DOHH2 (cell line): ENCODE measurements around the gene OR52E4.

ENCODE experiments used
- H3F3A ChIP-seq: fragments of 200-600 bp; sonication (generic), shearing (Covaris generic); 2 replicates; pipeline ENCODE4 v1.6.0; 2016; ENCODE audit warnings: antibody characterized with exemption, mild to moderate bottlenecking; ENCODE audit not compliant: control insufficient read depth, insufficient read depth
- H3K27ac ChIP-seq: fragments of 200-600 bp; sonication (generic); 2 replicates; pipeline ENCODE4 v1.5.1; 2014; ENCODE audit warnings: low read depth, mild to moderate bottlenecking, low read length, moderate library complexity
- H3K27me3 ChIP-seq: fragments of 200-600 bp; sonication (generic); 2 replicates; pipeline ENCODE4 v1.6.1; 2014; ENCODE audit warnings: mild to moderate bottlenecking, low read length, mixed read lengths; ENCODE audit not compliant: control insufficient read depth
- H3K36me3 ChIP-seq: fragments of 200-600 bp; sonication (generic); 2 replicates; pipeline ENCODE4 v1.6.1; 2014; ENCODE audit warnings: mild to moderate bottlenecking, low read length, moderate library complexity, mixed read lengths; ENCODE audit not compliant: control insufficient read depth
- H3K4me1 ChIP-seq: fragments of 200-600 bp; sonication (generic); 2 replicates; pipeline ENCODE4 v1.6.1; 2014; ENCODE audit warnings: mild to moderate bottlenecking, low read length, mixed read lengths; ENCODE audit not compliant: control insufficient read depth
- H3K4me2 ChIP-seq: fragments of 200-600 bp; sonication (generic); 2 replicates; pipeline ENCODE4 v1.6.0; 2014; ENCODE audit warnings: mild to moderate bottlenecking, low read length, moderate library complexity
- H3K4me3 ChIP-seq: fragments of 200-600 bp; sonication (generic); 2 replicates; pipeline ENCODE4 v1.5.1; 2014; ENCODE audit warnings: mild to moderate bottlenecking, low read length, mixed read lengths
- H3K79me2 ChIP-seq: fragments of 200-600 bp; sonication (generic); 2 replicates; pipeline ENCODE4 v1.6.1; 2014; ENCODE audit warnings: mild to moderate bottlenecking, low read length, mixed read lengths; ENCODE audit not compliant: control insufficient read depth
- H3K9me2 ChIP-seq: fragments of 200-600 bp; sonication (generic); replicated peaks from 2 replicates; pipeline ENCODE4 v1.6.1; 2014; ENCODE audit warnings: mild to moderate bottlenecking, low read length, mixed read lengths; ENCODE audit not compliant: control insufficient read depth
- H3K9me3 ChIP-seq: fragments of 200-600 bp; sonication (generic); 2 replicates; pipeline ENCODE4 v1.6.1; 2014; ENCODE audit warnings: antibody characterized with exemption, low read length, mixed read lengths; ENCODE audit not compliant: control insufficient read depth, insufficient read depth
- H4K20me1 ChIP-seq: fragments of 200-600 bp; sonication (generic); 2 replicates; pipeline ENCODE4 v1.6.0; 2014; ENCODE audit warnings: low read depth, mild to moderate bottlenecking, antibody characterized with exemption, low read length, moderate library complexity; ENCODE audit not compliant: control insufficient read depth, insufficient read depth
- CTCF ChIP-seq: fragments of 200-600 bp; sonication (generic); IDR thresholded peaks from one replicate; pipeline ENCODE4 v1.5.1; 2014; ENCODE audit warnings: antibody characterized with exemption, mild to moderate bottlenecking, low read depth, low read length; ENCODE audit not compliant: poor library complexity, severe bottlenecking
- EZH2phosphoT487 ChIP-seq: fragments of 200-600 bp; sonication (generic); IDR thresholded peaks from 2 replicates; pipeline ENCODE4 v1.6.1; 2017; ENCODE audit warnings: borderline replicate concordance, mild to moderate bottlenecking, antibody characterized with exemption, low read length, moderate library complexity, mixed read lengths

OR52E4 gene

GRCh38 chr11:5880329-5880728 is at the start of gene OR52E4:
TSS of gene OR52E4 (plus strand) at chr11:5880629. CDS start at chr11:5884293, 3,664 bp downstream.
- no peaks in the 10 kb centered on the region for H3K9me2 ChIP-seq
- no peaks in the 10 kb centered on the region for H3F3A ChIP-seq
- H3K4me3 ChIP-seq: no peak within 1 kb of the TSS
- H3K27me3 ChIP-seq: no peaks in the 10 kb centered on the region
- H3K4me1 ChIP-seq: no peaks in the 10 kb centered on the region
- H3K27ac ChIP-seq: no peak within 1 kb of the TSS
- no peak for TF ChIP-seq CTCF
- TF ChIP-seq EZH2phosphoT487: no peak
- no peak within 1 kb of the TSS for H3K4me2 ChIP-seq
- H3K79me2 ChIP-seq: no peaks in the 10 kb centered on the region
- no peaks in the 10 kb centered on the region for H3K9me3 ChIP-seq
- H3K36me3 ChIP-seq: no peaks in the 10 kb centered on the region
- H4K20me1 ChIP-seq: no peaks in the 10 kb centered on the region

- Histone ChIP-seq H3K9me2 (no peaks in the 10 kb centered on the region), H3K27ac (no peak overlapping the region), H4K20me1 (no peaks in the 10 kb centered on the region), H3F3A (no peaks in the 10 kb centered on the region), H3K27me3 (no peaks in the 10 kb centered on the region), H3K4me3 (no peak overlapping the region), H3K79me2 (no peaks in the 10 kb centered on the region), H3K9me3 (no peaks in the 10 kb centered on the region), H3K36me3 (no peaks in the 10 kb centered on the region), H3K4me1 (no peaks in the 10 kb centered on the region), H3K4me2 (no peak overlapping the region)
- TF ChIP-seq EZH2phosphoT487 (no peak), CTCF (no peak)
These were observed 49.1 kb upstream of the OR52E4 start for GRCh38 chr11:5831196-5831829.

- Histone ChIP-seq H3K4me2 (no peak overlapping the region), H3K36me3 (no peaks in the 10 kb centered on the region), H3K4me3 (no peak overlapping the region), H3K9me3 (no peaks in the 10 kb centered on the region), H3F3A (no peaks in the 10 kb centered on the region), H3K27ac (no peak overlapping the region), H3K4me1 (no peaks in the 10 kb centered on the region), H3K27me3 (no peaks in the 10 kb centered on the region), H4K20me1 (no peaks in the 10 kb centered on the region), H3K79me2 (no peaks in the 10 kb centered on the region), H3K9me2 (no peaks in the 10 kb centered on the region)
- TF ChIP-seq CTCF (no peak), EZH2phosphoT487 (no peak)
These were observed 47.0 kb upstream of the OR52E4 start for GRCh38 chr11:5833446-5833845.
